Bronchial epithelial cell (primary cell): ENCODE results near the gene SDSL. TPM values are rescaled to one million over a fixed set of nuclear protein-coding genes. Genes with fewer than 3 reads are reported as not detected.

Experiments
- DNase-seq: peaks from one replicate; pipeline ENCODE4 v3.0.0-alpha.2; 2010; ENCODE audit warnings: low read depth
- FAIRE-seq: peaks from 2 replicates; lab custom pipeline; 2011; peaks lifted over from hg19 to GRCh38; lab: Jason Lieb, UNC
- H3K27me3 ChIP-seq: 2 replicates; pipeline ENCODE4 v1.5.1; 2011; ENCODE audit warnings: low read length; ENCODE audit not compliant: control insufficient read depth, insufficient read depth
- H3K36me3 ChIP-seq: 2 replicates; pipeline ENCODE4 v1.5.1; 2011; ENCODE audit warnings: low read length; ENCODE audit not compliant: control insufficient read depth, insufficient read depth
- H3K4me3 ChIP-seq: 2 replicates; pipeline ENCODE4 v1.5.1; 2011; ENCODE audit warnings: mild to moderate bottlenecking, low read depth, low read length, control low read depth
- CTCF ChIP-seq: IDR thresholded peaks from 2 replicates; pipeline ENCODE4 v1.5.1; 2011; ENCODE audit warnings: mild to moderate bottlenecking, moderate library complexity, low read length, control low read depth, inconsistent platforms; ENCODE audit not compliant: insufficient read depth, severe bottlenecking
- total RNA-seq: library from RNA; depleted of rRNA; stranded (reverse); fragments of >200 nt; gene quantifications from 2 replicates; pipeline ENCODE4 v1.2.1, GENCODE V29; 2014

Gene SDSL
- total RNA-seq, 1 donor from 2014 or later = 4.7 TPM

GRCh38 chr12:113440336-113440735, 18.2 kb downstream of the SDSL start:
- Histone ChIP-seq H3K4me3 (no peak overlapping the region), H3K27me3 (peaks cover 5% of the 10 kb centered on the region)
- FAIRE-seq = no peak

GRCh38 chr12:113440947-113441782, 19.0 kb downstream of the SDSL start:
- DNase-seq = no peak
- no peak for FAIRE-seq
- peaks cover 5% of the 10 kb centered on the region for H3K27me3 ChIP-seq
- no peak overlapping the region for H3K4me3 ChIP-seq
- TF ChIP-seq CTCF = no peak
- H3K36me3 ChIP-seq = no peaks in the 10 kb centered on the region

More at GRCh38 chr12:113440336-113440735, 18.2 kb downstream of the SDSL start:
- DNase-seq = no peak
- TF ChIP-seq CTCF = no peak
- H3K36me3 ChIP-seq = no peaks in the 10 kb centered on the region

- H3K36me3 ChIP-seq = no peaks in the 10 kb centered on the region
- FAIRE-seq = no peak
- peaks cover 5% of the 10 kb centered on the region for H3K27me3 ChIP-seq
- no peak for TF ChIP-seq CTCF
- H3K4me3 ChIP-seq = no peak overlapping the region
- no peak for DNase-seq
Observed at GRCh38 chr12:113443030-113443539, 20.9 kb downstream of the SDSL start.

- FAIRE-seq = no peak
- Histone ChIP-seq H3K27me3 (peaks cover 5% of the 10 kb centered on the region), H3K4me3 (no peak overlapping the region), H3K36me3 (no peaks in the 10 kb centered on the region)
- DNase-seq = no peak
- no peak for TF ChIP-seq CTCF
Observed at GRCh38 chr12:113445544-113446171, 23.5 kb downstream of the SDSL start.

- Histone ChIP-seq H3K27me3 (no peaks in the 10 kb centered on the region), H3K36me3 (no peaks in the 10 kb centered on the region), H3K4me3 (no peak overlapping the region)
- TF ChIP-seq CTCF = no peak
- DNase-seq (no peak), FAIRE-seq (no peak)
Observed at GRCh38 chr12:113448873-113449272, 26.7 kb downstream of the SDSL start.
